Pons (tissue), 1 donor: ENCODE measurements around the gene MOAP1.
A peak's percentile ranks its signal among the peaks of the same experiment; 100 is the strongest.
"Not testable (repeated sequence)": the region's sequence is repeated elsewhere in the genome, so short reads cannot be mapped to it uniquely, and the experiment has no call there.

ENCODE experiments used
- DNase-seq: peaks from one replicate; pipeline ENCODE4 v3.0.0-alpha.2; 2016; ENCODE audit warnings: low spot score

MOAP1 gene

GRCh38 chr14:93146119-93146518, 38.6 kb downstream of the MOAP1 start:
- DNase-seq: no peak

- DNase-seq: no peak
Observed at GRCh38 chr14:93142854-93143652, 41.6 kb downstream of the MOAP1 start.

- DNase-seq: no peak
Observed at GRCh38 chr14:93137864-93138263, 46.8 kb downstream of the MOAP1 start.

- DNase-seq: not testable (repeated sequence)
Observed at GRCh38 chr14:93136508-93136907, 48.2 kb downstream of the MOAP1 start.

GRCh38 chr14:93136009-93136408, 48.7 kb downstream of the MOAP1 start:
- no peak for DNase-seq

- DNase-seq: no peak
Observed at GRCh38 chr14:93135399-93135798, 49.3 kb downstream of the MOAP1 start.

GRCh38 chr14:93133464-93133863, 51.2 kb downstream of the MOAP1 start:
- DNase-seq: no peak

GRCh38 chr14:93132472-93133065, 52.1 kb downstream of the MOAP1 start:
- peak; percentile 61 for DNase-seq
